H1 (cell line): ENCODE results near the gene KCNQ1. TPM values are rescaled to one million over a fixed set of nuclear protein-coding genes. Genes with fewer than 3 reads are reported as not detected.

Experiments
- CTCF ChIA-PET: fragments of 300-600 bp; sonication (Branson Sonifier 250); formaldehyde crosslinking; loops from one replicate; lab custom pipeline; 2021; ENCODE audit not compliant: partially characterized antibody; lab: Charles Lee
- POLR2A ChIA-PET: fragments of 300-600 bp; sonication (Branson Sonifier 250); formaldehyde crosslinking; loops from one replicate; lab custom pipeline; 2021; ENCODE audit warnings: inconsistent platforms; ENCODE audit not compliant: partially characterized antibody; lab: Charles Lee
- DNase-seq, 2 experiments: peaks; one replicate each; pipeline versions ENCODE4 v3.0.0 to v3.0.0-alpha.2; 2010 to 2022; ENCODE audit warnings: low spot score in 2 of 2, low read depth in 1 of 2, mixed read lengths in 1 of 2
- FAIRE-seq: peaks from 2 replicates; lab custom pipeline; 2011; peaks lifted over from hg19 to GRCh38; lab: Jason Lieb, UNC
- H2AFZ ChIP-seq: 2 replicates; pipeline ENCODE4 v1.8.1; 2012; ENCODE audit warnings: low read length, inconsistent platforms
- H2AK5ac ChIP-seq: 2 replicates; pipeline ENCODE4 v1.6.1; 2013; ENCODE audit warnings: low read depth, low read length
- H2BK120ac ChIP-seq: replicated peaks from 2 replicates; pipeline ENCODE3; 2013; ENCODE audit warnings: low read depth, low read length, inconsistent platforms
- H2BK12ac ChIP-seq: 2 replicates; pipeline ENCODE4 v1.6.1; 2013; ENCODE audit warnings: low read depth, low read length
- H2BK15ac ChIP-seq: 2 replicates; pipeline ENCODE4 v1.6.1; 2013; ENCODE audit warnings: low read length
- H2BK20ac ChIP-seq: 2 replicates; pipeline ENCODE4 v1.6.1; 2013; ENCODE audit warnings: low read length
- H2BK5ac ChIP-seq: 2 replicates; pipeline ENCODE4 v1.6.1; 2013; ENCODE audit warnings: low read depth, low read length
- H3K14ac ChIP-seq: 2 replicates; pipeline ENCODE4 v1.6.1; 2013; ENCODE audit warnings: inconsistent platforms; ENCODE audit not compliant: insufficient read length
- H3K18ac ChIP-seq: 2 replicates; pipeline ENCODE4 v1.6.1; 2013; ENCODE audit warnings: low read length; ENCODE audit errors: extremely low read depth
- H3K23ac ChIP-seq: 2 replicates; pipeline ENCODE4 v1.6.1; 2013; ENCODE audit warnings: inconsistent platforms; ENCODE audit not compliant: insufficient read length
- H3K23me2 ChIP-seq: 2 replicates; pipeline ENCODE4 v1.6.1; 2013; ENCODE audit warnings: low read depth, low read length
- H3K27ac ChIP-seq: 2 replicates; pipeline ENCODE4 v1.6.1; 2011; ENCODE audit warnings: low read depth, low read length, inconsistent platforms
- H3K27me3 ChIP-seq, 4 experiments: replicated peaks in 1 of 4; 1 replicate in 1 of 4; 2 replicates in 3 of 4; pipeline versions ENCODE4 v1.6.1 to v1.8.1; 2011 to 2013; ENCODE audit warnings: low read length in 3 of 4, mild to moderate bottlenecking in 3 of 4, inconsistent platforms in 2 of 4, mixed read lengths in 2 of 4, moderate library complexity in 1 of 4; ENCODE audit not compliant: control insufficient read depth in 3 of 4, insufficient read depth in 3 of 4; ENCODE audit errors: extremely low read depth in 1 of 4
- H3K36me3 ChIP-seq, 4 experiments: 2 replicates each; pipeline versions ENCODE4 v1.6.1 to v1.8.1; 2011 to 2013; ENCODE audit warnings: mild to moderate bottlenecking in 4 of 4, low read length in 3 of 4, moderate library complexity in 2 of 4, control low read depth in 1 of 4, inconsistent platforms in 1 of 4; ENCODE audit not compliant: insufficient read depth in 4 of 4, control insufficient read depth in 2 of 4
- H3K4ac ChIP-seq: replicated peaks from 2 replicates; pipeline ENCODE3; 2013; ENCODE audit warnings: low read length, low read depth, mixed read lengths, inconsistent platforms; ENCODE audit not compliant: insufficient read length
- H3K4me1 ChIP-seq, 4 experiments: replicated peaks in 1 of 4; 1 replicate in 1 of 4; 2 replicates in 3 of 4; pipeline versions ENCODE4 v1.6.1 to v1.8.1; 2011 to 2013; ENCODE audit warnings: low read length in 3 of 4, inconsistent platforms in 2 of 4, mixed read lengths in 1 of 4; ENCODE audit not compliant: insufficient read depth in 4 of 4, control insufficient read depth in 3 of 4
- H3K4me2 ChIP-seq, 2 experiments: 2 replicates each; pipeline versions ENCODE4 v1.6.1 to v1.8.1; 2011 to 2013; ENCODE audit warnings: low read depth in 2 of 2, low read length in 2 of 2, control low read depth in 1 of 2, inconsistent platforms in 1 of 2, mild to moderate bottlenecking in 1 of 2; ENCODE audit not compliant: insufficient read depth in 1 of 2
- H3K4me3 ChIP-seq, 4 experiments: fragments of 200-600, 300-600 bp in 1 of 4; sonication (generic), shearing (Covaris generic), sonication (Bioruptor Twin) in 1 of 4; 2 replicates each; pipeline versions ENCODE4 v1.5.1 to v1.8.1; 2011 to 2016; ENCODE audit warnings: low read length in 4 of 4, low read depth in 3 of 4, control low read depth in 2 of 4, inconsistent platforms in 2 of 4, mild to moderate bottlenecking in 2 of 4, mixed read lengths in 1 of 4, moderate library complexity in 1 of 4; ENCODE audit not compliant: insufficient read depth in 2 of 4; ENCODE audit errors: extremely low read depth in 1 of 4
- H3K56ac ChIP-seq: replicated peaks from 2 replicates; pipeline ENCODE3; 2013; ENCODE audit warnings: low read depth, mild to moderate bottlenecking, mixed read lengths, low read length, inconsistent platforms; ENCODE audit not compliant: insufficient read length
- H3K79me1 ChIP-seq: 2 replicates; pipeline ENCODE4 v1.6.1; 2013; ENCODE audit warnings: low read depth, low read length, control low read depth
- H3K79me2 ChIP-seq, 2 experiments: 2 replicates each; pipeline versions ENCODE4 v1.6.1 to v1.8.1; 2012 to 2013; ENCODE audit warnings: low read length in 2 of 2, mild to moderate bottlenecking in 2 of 2, inconsistent platforms in 1 of 2; ENCODE audit not compliant: insufficient read depth in 2 of 2, control insufficient read depth in 1 of 2
- H3K9ac ChIP-seq, 4 experiments: replicated peaks in 1 of 4; 1 replicate in 1 of 4; 2 replicates in 3 of 4; pipeline versions ENCODE4 v1.6.1 to v1.8.1; 2011 to 2013; ENCODE audit warnings: low read depth in 3 of 4, low read length in 3 of 4, control low read depth in 2 of 4, mild to moderate bottlenecking in 2 of 4, moderate library complexity in 2 of 4, inconsistent platforms in 1 of 4; ENCODE audit errors: extremely low read depth in 1 of 4
- H3K9me3 ChIP-seq, 2 experiments: 2 replicates each; pipeline versions ENCODE4 v1.6.1 to v1.8.1; 2012 to 2013; ENCODE audit warnings: mild to moderate bottlenecking in 2 of 2, moderate library complexity in 2 of 2, control low read depth in 1 of 2, inconsistent platforms in 1 of 2, low read depth in 1 of 2, low read length in 1 of 2, mixed read lengths in 1 of 2; ENCODE audit not compliant: insufficient read depth in 2 of 2
- H4K20me1 ChIP-seq, 2 experiments: replicated peaks in 1 of 2; 2 replicates each; pipeline versions ENCODE3 to v1.8.1; 2011 to 2013; ENCODE audit warnings: inconsistent platforms in 2 of 2, low read length in 2 of 2, mild to moderate bottlenecking in 1 of 2; ENCODE audit not compliant: insufficient read depth in 2 of 2, control insufficient read depth in 1 of 2
- H4K5ac ChIP-seq: 2 replicates; pipeline ENCODE4 v1.6.1; 2013; ENCODE audit warnings: low read length, low read depth, mixed read lengths, inconsistent platforms; ENCODE audit not compliant: insufficient read length
- H4K8ac ChIP-seq: 2 replicates; pipeline ENCODE4 v1.8.0; 2013; ENCODE audit warnings: mild to moderate bottlenecking, moderate library complexity, low read length, inconsistent platforms; ENCODE audit not compliant: insufficient read depth; ENCODE audit errors: extremely low read depth
- H4K91ac ChIP-seq: replicated peaks from 2 replicates; pipeline ENCODE3; 2013; ENCODE audit warnings: low read length, mixed read lengths, inconsistent platforms; ENCODE audit not compliant: insufficient read length
- ASH2L ChIP-seq: fragments of 200-600, 300-600 bp; sonication (generic); IDR thresholded peaks from one replicate; pipeline ENCODE4 v1.7.1; 2017; ENCODE audit warnings: low read length
- CBX8 ChIP-seq: fragments of 300-800, 300-1000 bp; sonication (generic); IDR thresholded peaks from 2 replicates; pipeline ENCODE4 v1.7.1; 2016; ENCODE audit warnings: low read depth, low read length, borderline replicate concordance
- CEBPB ChIP-seq: IDR thresholded peaks from 2 replicates; pipeline ENCODE4 v1.6.1; 2012; ENCODE audit warnings: low read depth, low read length
- CHD2 ChIP-seq: IDR thresholded peaks from 2 replicates; pipeline ENCODE4 v1.6.1; 2012; ENCODE audit warnings: low read length, improper control_type of control experiment
- CTBP2 ChIP-seq: IDR thresholded peaks from 2 replicates; pipeline ENCODE4 v1.7.0; 2011; ENCODE audit warnings: borderline replicate concordance, mild to moderate bottlenecking, moderate library complexity, mixed read lengths, low read length; ENCODE audit not compliant: insufficient read depth, insufficient read length
- GTF2F1 ChIP-seq: IDR thresholded peaks from 2 replicates; pipeline ENCODE4 v1.6.1; 2012; ENCODE audit warnings: low read depth, low read length, improper control_type of control experiment, borderline replicate concordance
- JUND ChIP-seq: IDR thresholded peaks from 2 replicates; pipeline ENCODE4 v1.6.1; 2011; ENCODE audit warnings: mild to moderate bottlenecking, improper control_type of control experiment, low read length
- POU5F1 ChIP-seq: IDR thresholded peaks from 2 replicates; pipeline ENCODE4 v1.6.1; 2011; ENCODE audit warnings: low read depth, mild to moderate bottlenecking, low read length, moderate library complexity
- SIX5 ChIP-seq: IDR thresholded peaks from 2 replicates; pipeline ENCODE4 v1.6.1; 2011; ENCODE audit warnings: mild to moderate bottlenecking, low read depth, low read length
- SP2 ChIP-seq: IDR thresholded peaks from 2 replicates; pipeline ENCODE4 v1.6.1; 2012; ENCODE audit warnings: mild to moderate bottlenecking, low read length, inconsistent platforms
- SP4 ChIP-seq: IDR thresholded peaks from 2 replicates; pipeline ENCODE4 v1.6.1; 2012; ENCODE audit warnings: low read length, inconsistent platforms
- TAF7 ChIP-seq: optimal IDR thresholded peaks from 2 replicates; pipeline ENCODE3; 2011; ENCODE audit warnings: low read depth, mild to moderate bottlenecking, inconsistent platforms, low read length, moderate library complexity, borderline replicate concordance
- USF2 ChIP-seq: IDR thresholded peaks from 2 replicates; pipeline ENCODE4 v1.6.1; 2011; ENCODE audit warnings: low read length, improper control_type of control experiment
- WGBS, 2 experiments: shearing (Covaris generic) in 1 of 2; methylation state at CpG; one replicate each; pipeline versions ENCODE4 v1.1.6 to v1.1.7; 2013 to 2015; ENCODE audit warnings: low lambda C conversion rate in 2 of 2, mixed read lengths in 2 of 2, inconsistent platforms in 1 of 2, low coverage in 1 of 2, missing lambda C conversion rate in 1 of 2; ENCODE audit not compliant: insufficient replicate concordance in 2 of 2, insufficient coverage in 1 of 2, insufficient read length in 1 of 2; ENCODE audit errors: extremely low coverage in 1 of 2, missing lambda C conversion rate in 1 of 2; 5-methylcytosine and 5-hydroxymethylcytosine counted together
- polyA plus RNA-seq, 7 experiments: library from polyadenylated mRNA; depleted of rRNA in 3 of 7; stranded (reverse) in 5 of 7; unstranded in 2 of 7; fragments of >200 nt in 5 of 7; fragments of 200-250 nt in 2 of 7; gene quantifications; 1 replicate in 5 of 7; 2 replicates in 1 of 7; 4 replicates in 1 of 7; pipeline versions ENCODE4 v1.2.1 to v1.2.3, GENCODE V29; 2011 to 2013; ENCODE audit warnings: missing spikeins in 2 of 7, mixed read lengths in 2 of 7
- total RNA-seq: library from RNA; stranded (reverse); fragmentation: NEBNext Ultra II Directional; extraction: Animal tissue kit (Norgen Biotek cat#: 25700); gene quantifications from 2 replicates; pipeline ENCODE4 v1.2.1, GENCODE V29; 2021

The KCNQ1 gene
- total and polyA plus RNA-seq, 2 of the 8 experiments (the other 6 are each of a cell fraction or from before 2014, with no cell fraction given), result 1.9 to 2.0 TPM

GRCh38 chr11:2728663-2729332 lies 284.0 kb downstream of the KCNQ1 start:
- Histone ChIP-seq H3K14ac (no peak overlapping the region), H3K4me2 (no peak overlapping the region), H4K91ac (no peak overlapping the region), H2AK5ac (no peak overlapping the region), H3K23me2 (no peaks in the 10 kb centered on the region), H2BK20ac (no peak overlapping the region), H3K56ac (no peak overlapping the region), H3K4me1 (no peaks in the 10 kb centered on the region), H3K79me1 (no peaks in the 10 kb centered on the region), H3K9me3 (peaks cover 12 to 25% of the 10 kb centered on the region in 2 experiments), H3K4ac (no peak overlapping the region), H3K27me3 (peaks cover 0 to 68% (median 35%) of the 10 kb centered on the region in 4 experiments; a peak in 6 of 7 replicates), H2BK12ac (no peak overlapping the region), H3K4me3 (no peak overlapping the region), H4K8ac (no peak overlapping the region; the same call in 1 of the 2 replicates), H2BK120ac (no peak overlapping the region), H2AFZ (no peak overlapping the region), H2BK15ac (no peak overlapping the region), H3K18ac (no peak overlapping the region), H4K5ac (no peak overlapping the region), H3K23ac (no peak overlapping the region), H3K27ac (no peak overlapping the region), H3K36me3 (no peaks in the 10 kb centered on the region), H2BK5ac (no peak overlapping the region), H3K79me2 (no peaks in the 10 kb centered on the region), H3K9ac (no peak overlapping the region), H4K20me1 (no peaks in the 10 kb centered on the region)
- ChIA-PET POLR2A (no interaction called here), CTCF (interaction anchor here (0.6 to 1.3 kb wide), 2 partner anchors 195 to 430 kb away, joined by 3 to 4 read pairs; no protein-coding TSS in a partner anchor)
- FAIRE-seq (no peak), DNase-seq (no peak)
- 90% methylated on average over 18 of the region's 18 CpGs; no CpG with 5 or more reads in 1 of the 2 experiments for WGBS, 2 experiments
- TF ChIP-seq GTF2F1 (no peak), USF2 (no peak), SP4 (no peak), TAF7 (no peak), JUND (no peak), SIX5 (no peak), CBX8 (no peak), CTBP2 (no peak), ASH2L (no peak), SP2 (no peak), CHD2 (no peak), POU5F1 (no peak), CEBPB (no peak)
